Measurements from ENCODE around the gene FCRLB.

DNA sequence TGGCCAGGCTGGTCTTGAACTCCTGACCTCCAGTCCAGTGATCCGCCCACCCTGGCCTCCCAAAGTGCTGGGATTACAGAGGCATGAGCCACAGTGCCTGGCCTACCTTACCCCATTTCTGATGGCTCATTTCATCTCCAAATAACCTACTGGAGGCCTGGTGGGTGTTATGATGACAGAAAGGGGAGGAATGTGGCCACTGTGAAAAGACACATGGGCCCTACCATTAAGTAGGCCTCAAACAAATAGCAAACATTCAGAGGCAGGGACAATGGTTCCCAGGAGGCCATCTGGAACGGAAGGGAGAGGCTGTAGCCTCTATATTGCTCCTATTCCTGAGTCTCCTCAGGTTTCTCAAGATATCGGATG lies 15.2 kb upstream of the FCRLB start:
- TF ChIP-seq, protein P1, sequence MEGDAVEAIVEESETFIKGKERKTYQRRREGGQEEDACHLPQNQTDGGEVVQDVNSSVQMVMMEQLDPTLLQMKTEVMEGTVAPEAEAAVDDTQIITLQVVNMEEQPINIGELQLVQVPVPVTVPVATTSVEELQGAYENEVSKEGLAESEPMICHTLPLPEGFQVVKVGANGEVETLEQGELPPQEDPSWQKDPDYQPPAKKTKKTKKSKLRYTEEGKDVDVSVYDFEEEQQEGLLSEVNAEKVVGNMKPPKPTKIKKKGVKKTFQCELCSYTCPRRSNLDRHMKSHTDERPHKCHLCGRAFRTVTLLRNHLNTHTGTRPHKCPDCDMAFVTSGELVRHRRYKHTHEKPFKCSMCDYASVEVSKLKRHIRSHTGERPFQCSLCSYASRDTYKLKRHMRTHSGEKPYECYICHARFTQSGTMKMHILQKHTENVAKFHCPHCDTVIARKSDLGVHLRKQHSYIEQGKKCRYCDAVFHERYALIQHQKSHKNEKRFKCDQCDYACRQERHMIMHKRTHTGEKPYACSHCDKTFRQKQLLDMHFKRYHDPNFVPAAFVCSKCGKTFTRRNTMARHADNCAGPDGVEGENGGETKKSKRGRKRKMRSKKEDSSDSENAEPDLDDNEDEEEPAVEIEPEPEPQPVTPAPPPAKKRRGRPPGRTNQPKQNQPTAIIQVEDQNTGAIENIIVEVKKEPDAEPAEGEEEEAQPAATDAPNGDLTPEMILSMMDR (IDR thresholded peaks at IDR 0.05; ENCODE audit: low read depth, low read length, missing input control) = no peak
- TF ChIP-seq, protein P2, sequence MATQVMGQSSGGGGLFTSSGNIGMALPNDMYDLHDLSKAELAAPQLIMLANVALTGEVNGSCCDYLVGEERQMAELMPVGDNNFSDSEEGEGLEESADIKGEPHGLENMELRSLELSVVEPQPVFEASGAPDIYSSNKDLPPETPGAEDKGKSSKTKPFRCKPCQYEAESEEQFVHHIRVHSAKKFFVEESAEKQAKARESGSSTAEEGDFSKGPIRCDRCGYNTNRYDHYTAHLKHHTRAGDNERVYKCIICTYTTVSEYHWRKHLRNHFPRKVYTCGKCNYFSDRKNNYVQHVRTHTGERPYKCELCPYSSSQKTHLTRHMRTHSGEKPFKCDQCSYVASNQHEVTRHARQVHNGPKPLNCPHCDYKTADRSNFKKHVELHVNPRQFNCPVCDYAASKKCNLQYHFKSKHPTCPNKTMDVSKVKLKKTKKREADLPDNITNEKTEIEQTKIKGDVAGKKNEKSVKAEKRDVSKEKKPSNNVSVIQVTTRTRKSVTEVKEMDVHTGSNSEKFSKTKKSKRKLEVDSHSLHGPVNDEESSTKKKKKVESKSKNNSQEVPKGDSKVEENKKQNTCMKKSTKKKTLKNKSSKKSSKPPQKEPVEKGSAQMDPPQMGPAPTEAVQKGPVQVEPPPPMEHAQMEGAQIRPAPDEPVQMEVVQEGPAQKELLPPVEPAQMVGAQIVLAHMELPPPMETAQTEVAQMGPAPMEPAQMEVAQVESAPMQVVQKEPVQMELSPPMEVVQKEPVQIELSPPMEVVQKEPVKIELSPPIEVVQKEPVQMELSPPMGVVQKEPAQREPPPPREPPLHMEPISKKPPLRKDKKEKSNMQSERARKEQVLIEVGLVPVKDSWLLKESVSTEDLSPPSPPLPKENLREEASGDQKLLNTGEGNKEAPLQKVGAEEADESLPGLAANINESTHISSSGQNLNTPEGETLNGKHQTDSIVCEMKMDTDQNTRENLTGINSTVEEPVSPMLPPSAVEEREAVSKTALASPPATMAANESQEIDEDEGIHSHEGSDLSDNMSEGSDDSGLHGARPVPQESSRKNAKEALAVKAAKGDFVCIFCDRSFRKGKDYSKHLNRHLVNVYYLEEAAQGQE (IDR thresholded peaks at IDR 0.05) = no peak
